Astrocyte (in vitro differentiated cells and primary cell): Measurements from ENCODE around the gene PRR12.

Source experiments
- EZH2 ChIP-seq: IDR thresholded peaks from 2 replicates; pipeline ENCODE4 v1.6.1; 2012; ENCODE audit warnings: mild to moderate bottlenecking, low read length, inconsistent platforms; ENCODE audit not compliant: insufficient read depth
- TF ChIP-seq, protein P1 (sequence below): IDR thresholded peaks from 2 replicates; pipeline ENCODE4 v1.5.1; 2011; ENCODE audit warnings: low read depth, mild to moderate bottlenecking, inconsistent platforms, low read length, moderate library complexity; ENCODE audit not compliant: insufficient read depth

DNA sequence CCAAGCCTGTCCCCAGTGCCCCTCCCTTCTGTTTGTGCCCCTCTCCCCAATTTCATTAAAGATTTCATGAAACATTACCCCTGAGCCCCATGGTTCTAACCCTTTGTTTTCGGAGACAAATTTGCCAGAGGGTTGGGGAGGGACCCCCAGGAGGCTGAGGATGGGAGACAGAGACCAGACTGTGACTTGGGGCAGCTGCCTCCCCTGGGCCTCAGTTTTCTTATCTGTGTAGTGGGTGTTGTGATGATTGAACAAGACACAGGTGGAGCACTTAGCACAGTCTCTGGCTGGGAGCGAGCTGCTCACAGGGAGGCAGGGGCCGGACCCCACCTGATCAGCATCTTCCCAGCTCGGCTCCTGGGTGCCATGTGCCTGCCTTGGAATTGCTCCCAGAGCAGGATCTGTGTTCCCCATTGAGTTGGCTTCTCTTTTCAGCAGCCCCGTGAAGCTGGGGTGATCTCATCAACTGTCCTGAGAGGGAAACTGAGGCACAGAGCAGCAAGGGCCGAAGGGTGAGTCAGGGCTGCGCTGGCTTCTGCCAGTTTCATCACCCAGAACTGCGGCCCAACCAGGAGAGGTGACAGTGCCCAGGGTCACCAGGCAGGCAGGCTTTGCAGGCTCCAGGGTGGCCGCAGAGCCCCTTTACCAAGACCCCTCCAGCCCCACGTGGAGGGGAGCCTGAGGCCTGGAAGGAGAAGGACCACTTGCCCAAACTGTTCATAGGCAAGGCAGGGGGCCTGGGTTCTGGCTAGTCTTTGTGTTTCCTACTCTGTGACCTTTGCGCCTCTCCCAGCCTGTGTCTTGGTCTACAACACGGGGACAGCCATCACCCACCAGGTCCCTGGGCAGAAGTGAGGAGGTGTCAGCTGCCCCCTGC lies 67.8 kb downstream of the PRR12 start:
- TF ChIP-seq, protein P1, sequence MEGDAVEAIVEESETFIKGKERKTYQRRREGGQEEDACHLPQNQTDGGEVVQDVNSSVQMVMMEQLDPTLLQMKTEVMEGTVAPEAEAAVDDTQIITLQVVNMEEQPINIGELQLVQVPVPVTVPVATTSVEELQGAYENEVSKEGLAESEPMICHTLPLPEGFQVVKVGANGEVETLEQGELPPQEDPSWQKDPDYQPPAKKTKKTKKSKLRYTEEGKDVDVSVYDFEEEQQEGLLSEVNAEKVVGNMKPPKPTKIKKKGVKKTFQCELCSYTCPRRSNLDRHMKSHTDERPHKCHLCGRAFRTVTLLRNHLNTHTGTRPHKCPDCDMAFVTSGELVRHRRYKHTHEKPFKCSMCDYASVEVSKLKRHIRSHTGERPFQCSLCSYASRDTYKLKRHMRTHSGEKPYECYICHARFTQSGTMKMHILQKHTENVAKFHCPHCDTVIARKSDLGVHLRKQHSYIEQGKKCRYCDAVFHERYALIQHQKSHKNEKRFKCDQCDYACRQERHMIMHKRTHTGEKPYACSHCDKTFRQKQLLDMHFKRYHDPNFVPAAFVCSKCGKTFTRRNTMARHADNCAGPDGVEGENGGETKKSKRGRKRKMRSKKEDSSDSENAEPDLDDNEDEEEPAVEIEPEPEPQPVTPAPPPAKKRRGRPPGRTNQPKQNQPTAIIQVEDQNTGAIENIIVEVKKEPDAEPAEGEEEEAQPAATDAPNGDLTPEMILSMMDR, result no peak
- TF ChIP-seq EZH2, result no peak
